Uterus (tissue), 2 donors: ENCODE data around the gene NDE1.

Experiments used
- CTCF ChIP-seq, 4 experiments: fragments of 200-600 bp in 2 of 4; fragments of 450-650 bp in 2 of 4; sonication (generic) in 2 of 4; IDR thresholded peaks; one replicate each; pipeline ENCODE4 v1.5.1; 2016 to 2019; ENCODE audit warnings: antibody characterized with exemption in 4 of 4, mild to moderate bottlenecking in 2 of 4, moderate library complexity in 1 of 4
- POLR2A ChIP-seq, 2 donors: fragments of 450-650 bp; IDR thresholded peaks; one replicate each; pipeline ENCODE4 v1.6.1; 2016; ENCODE audit warnings: antibody characterized with exemption in 2 of 2, mild to moderate bottlenecking in 1 of 2, moderate library complexity in 1 of 2

DNA sequence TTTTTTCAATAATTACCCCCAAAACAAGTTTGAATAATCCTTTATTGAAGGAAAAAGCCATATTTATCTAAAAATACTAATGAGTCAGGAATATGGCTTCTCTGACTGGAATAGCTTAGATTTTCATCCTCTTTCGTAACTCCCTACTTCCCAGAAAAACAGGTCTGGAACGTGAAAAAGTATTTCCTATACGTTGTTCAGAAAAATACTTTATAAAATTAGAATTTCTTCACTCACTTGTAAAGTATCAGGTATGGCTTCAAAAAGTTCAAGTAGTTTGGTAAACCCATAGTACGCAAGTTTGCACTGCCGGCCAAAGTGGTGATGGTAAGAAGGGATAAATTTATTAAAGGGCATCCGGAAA, 40.8 kb upstream of the NDE1 start:
- TF ChIP-seq CTCF (IDR thresholded peaks at IDR 0.05) (no peak), POLR2A (IDR thresholded peaks at IDR 0.05) (no peak)
